ENCODE results near the gene GCG. TPM values are rescaled to one million over a fixed set of nuclear protein-coding genes. Genes with fewer than 3 reads are reported as not detected.

Gene GCG
- total and polyA plus RNA-seq, 2 donors (not counting 3 experiments of a cell fraction or from before 2014, with no cell fraction given): not detected

- no peaks in the 10 kb centered on the region for H4K20me1 ChIP-seq (replicated peaks; ENCODE audit: control insufficient read depth, extremely low read depth, insufficient read depth, low read length)
- peaks cover 3% of the 10 kb centered on the region for H3K4me1 ChIP-seq (ENCODE audit: control insufficient read depth, extremely low read depth, insufficient read depth, low read length)
- CTCF ChIA-PET: interaction anchor here (0.7 to 3.1 kb wide), 8 partner anchors 10 to 178 kb away, joined by 3 to 40 read pairs (median 4); no protein-coding TSS in a partner anchor
- H3K27ac ChIP-seq (ENCODE audit: insufficient read depth, low read depth, low read length): no peak overlapping the region
- H2AFZ ChIP-seq (ENCODE audit: low read depth, low read length): no peak overlapping the region
- H3K4me3 ChIP-seq (replicated peaks in 1 of 3; ENCODE audit: insufficient read depth in 1 of 3, low read depth in 1 of 3, low read length in 3 of 3): no peak overlapping the region
- no peaks in the 10 kb centered on the region for H3K36me3 ChIP-seq (ENCODE audit: control insufficient read depth in 2 of 2, extremely low read depth in 1 of 2, insufficient read depth in 2 of 2, low read length in 2 of 2)
- TF ChIP-seq EZH2 (IDR thresholded peaks at IDR 0.05; ENCODE audit: borderline replicate concordance, low read depth, low read length, severe bottlenecking) (no peak), MYC (IDR thresholded peaks at IDR 0.05; ENCODE audit: low read depth, low read length) (no peak), GATA2 (IDR thresholded peaks at IDR 0.05; ENCODE audit: insufficient read depth, insufficient read length, low read depth, low read length) (no peak), JUN (IDR thresholded peaks at IDR 0.05; ENCODE audit: borderline replicate concordance, insufficient read depth, insufficient read length, low read depth) (no peak), FOS (IDR thresholded peaks at IDR 0.05; ENCODE audit: borderline replicate concordance, insufficient read depth, low read length) (no peak), POLR2AphosphoS5 (IDR thresholded peaks at IDR 0.05; ENCODE audit: insufficient read depth, low read depth, low read length) (no peak), POLR2A (IDR thresholded peaks at IDR 0.05; ENCODE audit: low read depth, low read length) (no peak)
- TF ChIP-seq, protein P1, sequence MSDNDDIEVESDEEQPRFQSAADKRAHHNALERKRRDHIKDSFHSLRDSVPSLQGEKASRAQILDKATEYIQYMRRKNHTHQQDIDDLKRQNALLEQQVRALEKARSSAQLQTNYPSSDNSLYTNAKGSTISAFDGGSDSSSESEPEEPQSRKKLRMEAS (IDR thresholded peaks at IDR 0.05; ENCODE audit: insufficient read depth, insufficient read length): no peak
- TF ChIP-seq, protein P2, sequence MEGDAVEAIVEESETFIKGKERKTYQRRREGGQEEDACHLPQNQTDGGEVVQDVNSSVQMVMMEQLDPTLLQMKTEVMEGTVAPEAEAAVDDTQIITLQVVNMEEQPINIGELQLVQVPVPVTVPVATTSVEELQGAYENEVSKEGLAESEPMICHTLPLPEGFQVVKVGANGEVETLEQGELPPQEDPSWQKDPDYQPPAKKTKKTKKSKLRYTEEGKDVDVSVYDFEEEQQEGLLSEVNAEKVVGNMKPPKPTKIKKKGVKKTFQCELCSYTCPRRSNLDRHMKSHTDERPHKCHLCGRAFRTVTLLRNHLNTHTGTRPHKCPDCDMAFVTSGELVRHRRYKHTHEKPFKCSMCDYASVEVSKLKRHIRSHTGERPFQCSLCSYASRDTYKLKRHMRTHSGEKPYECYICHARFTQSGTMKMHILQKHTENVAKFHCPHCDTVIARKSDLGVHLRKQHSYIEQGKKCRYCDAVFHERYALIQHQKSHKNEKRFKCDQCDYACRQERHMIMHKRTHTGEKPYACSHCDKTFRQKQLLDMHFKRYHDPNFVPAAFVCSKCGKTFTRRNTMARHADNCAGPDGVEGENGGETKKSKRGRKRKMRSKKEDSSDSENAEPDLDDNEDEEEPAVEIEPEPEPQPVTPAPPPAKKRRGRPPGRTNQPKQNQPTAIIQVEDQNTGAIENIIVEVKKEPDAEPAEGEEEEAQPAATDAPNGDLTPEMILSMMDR (IDR thresholded peaks at IDR 0.05; ENCODE audit: extremely low read depth in 1 of 2, insufficient read depth in 1 of 2, low read depth in 1 of 2, low read length in 2 of 2): no peak
- intact Hi-C loops (cut with micrococcal nuclease): no loop called here
- FAIRE-seq (no peak), DNase-seq (ENCODE audit: low read depth, low spot score) (no peak)
- no peak overlapping the region for H3K9ac ChIP-seq (replicated peaks; ENCODE audit: extremely low read depth, insufficient read depth, low read length)
- dilution Hi-C loops (cut with MboI; ENCODE audit: extremely low pct_ligation_motif_present, low sequenced_read_pairs): no loop called here
- peaks cover 1 to 5% of the 10 kb centered on the region in 2 experiments for H3K27me3 ChIP-seq (ENCODE audit: control insufficient read depth in 2 of 2, insufficient read depth in 2 of 2, low read length in 2 of 2)
- POLR2A ChIA-PET: no interaction called here
- BruUV-seq (replicated peaks): no TSS peak
- H3K9me3 ChIP-seq (replicated peaks; ENCODE audit: control insufficient read depth, insufficient read depth, low read length): no peaks in the 10 kb centered on the region
- no peak overlapping the region for H3K4me2 ChIP-seq (ENCODE audit: insufficient read depth, low read length)
- H3K79me2 ChIP-seq (ENCODE audit: control insufficient read depth, insufficient read depth, low read length): no peaks in the 10 kb centered on the region
- H3K9me1 ChIP-seq (replicated peaks; ENCODE audit: control insufficient read depth, extremely low read depth, insufficient read depth, low read length): no peaks in the 10 kb centered on the region
Observed at GRCh38 chr2:162156149-162156548, 4.1 kb upstream of the GCG start.

Data from endothelial cell of umbilical vein (primary cell).